ENCODE results near the gene SMNDC1. TPM values are rescaled to one million over a fixed set of nuclear protein-coding genes. Genes with fewer than 3 reads are reported as not detected.

The SMNDC1 gene
- total and polyA plus RNA-seq, 8 donors = 24.2 to 52.6 (median 45.4) TPM

- ATAC-seq = no peak
Observed at GRCh38 chr10:110345286-110345685, 40.6 kb upstream of the SMNDC1 start.

GRCh38 chr10:110344622-110345021, 39.9 kb upstream of the SMNDC1 start:
- H3K27me3 ChIP-seq = no peaks in the 10 kb centered on the region
- no peaks in the 10 kb centered on the region for H3K36me3 ChIP-seq
- no peaks in the 10 kb centered on the region for H3K4me1 ChIP-seq
- no peak overlapping the region for H3K27ac ChIP-seq
- no peak for ATAC-seq
- TF ChIP-seq, protein P1, sequence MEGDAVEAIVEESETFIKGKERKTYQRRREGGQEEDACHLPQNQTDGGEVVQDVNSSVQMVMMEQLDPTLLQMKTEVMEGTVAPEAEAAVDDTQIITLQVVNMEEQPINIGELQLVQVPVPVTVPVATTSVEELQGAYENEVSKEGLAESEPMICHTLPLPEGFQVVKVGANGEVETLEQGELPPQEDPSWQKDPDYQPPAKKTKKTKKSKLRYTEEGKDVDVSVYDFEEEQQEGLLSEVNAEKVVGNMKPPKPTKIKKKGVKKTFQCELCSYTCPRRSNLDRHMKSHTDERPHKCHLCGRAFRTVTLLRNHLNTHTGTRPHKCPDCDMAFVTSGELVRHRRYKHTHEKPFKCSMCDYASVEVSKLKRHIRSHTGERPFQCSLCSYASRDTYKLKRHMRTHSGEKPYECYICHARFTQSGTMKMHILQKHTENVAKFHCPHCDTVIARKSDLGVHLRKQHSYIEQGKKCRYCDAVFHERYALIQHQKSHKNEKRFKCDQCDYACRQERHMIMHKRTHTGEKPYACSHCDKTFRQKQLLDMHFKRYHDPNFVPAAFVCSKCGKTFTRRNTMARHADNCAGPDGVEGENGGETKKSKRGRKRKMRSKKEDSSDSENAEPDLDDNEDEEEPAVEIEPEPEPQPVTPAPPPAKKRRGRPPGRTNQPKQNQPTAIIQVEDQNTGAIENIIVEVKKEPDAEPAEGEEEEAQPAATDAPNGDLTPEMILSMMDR (IDR thresholded peaks at IDR 0.05) = no peak
- no peak overlapping the region for H3K4me3 ChIP-seq
- no peaks in the 10 kb centered on the region for H3K9me3 ChIP-seq
- DNase-seq = no peak
- intact Hi-C loops (cut with DNase I) = no loop called here

More at GRCh38 chr10:110345286-110345685, 40.6 kb upstream of the SMNDC1 start:
- Histone ChIP-seq H3K4me3 (no peak overlapping the region), H3K36me3 (no peaks in the 10 kb centered on the region), H3K9me3 (no peaks in the 10 kb centered on the region), H3K27ac (no peak overlapping the region), H3K27me3 (no peaks in the 10 kb centered on the region), H3K4me1 (no peaks in the 10 kb centered on the region)
- no peak for DNase-seq
- intact Hi-C loops (cut with DNase I) = no loop called here
- TF ChIP-seq, protein P1 (IDR thresholded peaks at IDR 0.05) = no peak

- H3K9me3 ChIP-seq = no peaks in the 10 kb centered on the region
- no peaks in the 10 kb centered on the region for H3K36me3 ChIP-seq
- no peaks in the 10 kb centered on the region for H3K27me3 ChIP-seq
- TF ChIP-seq, protein P1 (IDR thresholded peaks at IDR 0.05) = no peak
- no peak overlapping the region for H3K4me3 ChIP-seq
- H3K27ac ChIP-seq = no peak overlapping the region
- no peak for ATAC-seq
- intact Hi-C loops (cut with DNase I) = no loop called here
- no peak for DNase-seq
- no peaks in the 10 kb centered on the region for H3K4me1 ChIP-seq
Observed at GRCh38 chr10:110343947-110344346, 39.2 kb upstream of the SMNDC1 start.

DNA sequence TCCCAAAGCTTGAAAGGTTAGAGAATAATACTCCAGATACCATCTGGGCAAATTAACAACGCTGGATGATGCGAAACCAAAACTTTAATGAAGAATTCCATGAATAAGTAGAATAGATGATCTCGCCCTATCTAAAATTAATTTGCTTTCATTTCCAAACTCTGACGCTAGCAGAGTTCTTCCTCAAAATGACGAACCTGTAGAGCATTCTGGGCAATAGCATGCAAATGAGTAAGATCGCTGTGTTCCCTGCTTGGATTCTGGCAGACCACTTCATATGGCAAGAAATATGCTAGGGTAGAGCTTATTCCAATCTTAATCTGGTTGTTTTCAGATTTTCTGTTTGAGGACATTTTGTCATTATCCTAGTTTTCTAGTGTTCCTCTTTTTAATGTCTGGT, 36.1 kb upstream of the SMNDC1 start:
- Histone ChIP-seq H3K4me1 (peaks cover 0 to 3% of the 10 kb centered on the region in 2 donors), H3K27me3 (no peaks in the 10 kb centered on the region), H3K27ac (no peak overlapping the region), H3K9me3 (no peaks in the 10 kb centered on the region), H3K36me3 (no peaks in the 10 kb centered on the region), H3K4me3 (no peak overlapping the region)
- intact Hi-C loops (cut with DNase I) = no loop called here
- no peak for DNase-seq
- ATAC-seq = no peak
- TF ChIP-seq, protein P1 (IDR thresholded peaks at IDR 0.05) = no peak

DNA sequence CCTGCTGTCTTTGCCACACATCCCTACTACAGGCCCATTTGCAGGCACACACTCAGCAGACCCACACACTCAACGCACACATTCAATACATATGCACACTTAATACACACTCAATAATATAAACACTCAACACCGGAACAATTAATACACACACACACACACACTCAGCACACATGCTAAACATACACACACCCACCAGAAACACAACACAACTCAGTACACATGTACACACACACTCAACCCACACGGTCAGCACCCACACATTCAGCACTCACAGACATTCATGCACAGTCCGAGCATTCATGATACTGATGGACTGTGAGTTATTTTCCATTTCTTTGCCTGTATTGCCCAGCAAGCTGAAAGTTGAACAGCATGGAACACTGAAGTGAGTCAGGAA, 35.4 kb upstream of the SMNDC1 start:
- TF ChIP-seq, protein P1 (IDR thresholded peaks at IDR 0.05) = no peak
- Histone ChIP-seq H3K36me3 (no peaks in the 10 kb centered on the region), H3K27me3 (no peaks in the 10 kb centered on the region), H3K9me3 (no peaks in the 10 kb centered on the region), H3K27ac (no peak overlapping the region), H3K4me3 (no peak overlapping the region), H3K4me1 (peaks cover 0 to 6% of the 10 kb centered on the region in 2 donors)
- DNase-seq (no peak), ATAC-seq (no peak)
- intact Hi-C loops (cut with DNase I) = no loop called here
